ENCODE results near the gene TFAM.

- TF ChIP-seq CTCF (IDR thresholded peaks at IDR 0.05) = no peak
- no peak for TF ChIP-seq ZFX (IDR thresholded peaks at IDR 0.05; ENCODE audit: borderline replicate concordance)
Measured at GRCh38 chr10:58358314-58358933, 26.8 kb upstream of the TFAM start.

Measured in 22Rv1 (cell line).